Activated CD4-positive, alpha-beta T cell treated with anti-CD3 and anti-CD28 coated beads, Interleukin-2, Interleukin-4, amounts not matched to agents 100 ng/mL and 50 ng/mL, durations not matched to agents 16 hours and 8 hours (primary cell): ENCODE results near the gene VGLL3.
"Not testable (repeated sequence)": the region's sequence is repeated elsewhere in the genome, so short reads cannot be mapped to it uniquely, and the experiment has no call there.

Source experiments
- DNase-seq: peaks from one replicate; pipeline ENCODE4 v3.0.0-alpha.2; 2020; ENCODE audit warnings: low spot score

Gene VGLL3

DNA sequence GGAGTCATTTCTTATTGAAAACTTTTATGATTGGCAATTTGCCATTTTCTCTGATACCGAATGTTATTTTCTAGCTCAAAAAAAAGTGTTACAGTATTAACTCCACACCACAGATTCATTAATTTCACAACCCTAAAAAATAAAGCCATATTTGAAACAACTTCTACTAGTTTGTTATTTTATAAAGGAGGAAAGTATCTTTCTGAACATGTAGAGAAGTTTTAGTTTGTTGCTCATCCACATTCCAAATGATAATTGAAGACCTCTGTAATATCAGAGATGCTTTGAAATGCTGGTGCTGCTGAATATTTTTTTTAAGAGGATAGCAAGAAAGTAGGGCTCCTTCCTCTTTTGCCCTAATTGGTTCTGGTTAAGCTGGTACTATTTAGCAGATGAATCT is 1.9 kb downstream of the VGLL3 start:
- DNase-seq: no peak

DNA sequence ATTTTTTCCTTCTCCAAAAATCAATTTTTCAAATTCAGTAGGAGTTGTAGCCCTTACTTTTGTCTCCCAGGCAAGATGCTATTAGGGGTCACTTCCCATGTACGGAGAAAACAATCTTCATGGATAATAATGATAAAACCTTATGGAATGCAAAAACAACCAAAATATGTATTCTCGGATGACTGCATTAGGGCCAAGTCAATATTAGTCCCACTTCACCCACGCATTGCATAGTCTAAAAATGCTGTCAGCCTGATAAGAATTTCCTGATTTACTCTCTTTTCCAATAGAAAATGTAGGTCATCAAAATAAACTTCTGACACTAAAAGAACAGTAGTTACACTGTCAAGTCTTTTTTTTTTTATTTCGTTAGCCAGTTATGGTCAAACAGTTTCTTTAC is 2.7 kb downstream of the VGLL3 start:
- no peak for DNase-seq

DNA sequence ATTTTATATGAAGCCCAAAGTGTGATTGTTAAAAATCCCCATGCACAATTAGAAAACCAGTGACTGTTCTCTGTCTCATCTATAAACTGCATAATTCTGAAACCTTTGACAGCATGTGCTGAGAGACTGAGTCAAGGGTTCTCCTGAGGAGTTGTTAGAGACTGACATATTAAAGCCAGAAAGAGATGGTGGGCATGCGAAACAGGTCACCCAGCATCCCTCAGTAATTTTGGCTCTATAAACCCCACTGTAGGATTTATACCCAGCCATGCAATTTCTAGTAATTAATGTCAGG is 3.6 kb downstream of the VGLL3 start:
- DNase-seq: no peak

DNA sequence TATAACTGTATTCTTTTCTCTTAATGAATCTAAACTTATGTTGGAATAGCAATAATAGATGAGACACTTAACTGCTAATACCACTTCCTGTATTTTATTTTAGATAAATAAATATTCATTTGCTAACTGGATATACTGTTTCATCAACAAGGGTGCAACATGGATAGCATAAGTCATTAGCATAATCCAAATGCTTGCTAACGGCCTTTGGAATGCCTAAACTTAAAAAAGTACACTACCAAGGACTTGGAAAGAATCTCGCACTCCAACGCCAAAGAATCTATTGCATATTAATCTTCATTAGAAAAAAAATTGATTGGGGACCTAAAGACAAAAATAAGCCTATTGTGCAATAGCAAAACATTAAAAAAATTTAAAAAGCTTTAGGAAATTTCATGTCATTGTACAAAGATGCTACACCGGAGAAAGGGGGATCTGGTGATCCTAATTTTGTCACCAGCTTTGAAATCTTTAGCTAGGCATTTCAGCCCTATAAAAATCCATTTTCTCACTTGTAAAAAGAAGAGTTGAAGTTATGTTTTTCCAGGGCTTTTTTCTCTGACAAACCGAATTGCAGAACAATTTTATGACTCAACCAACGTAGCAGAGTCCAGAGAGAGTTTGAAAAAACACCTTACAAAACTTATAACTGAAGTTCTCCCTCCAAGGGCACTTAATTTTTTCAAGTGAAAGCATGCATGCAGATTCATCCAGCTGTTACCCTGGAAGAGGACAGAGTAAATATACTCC is 4.1 kb downstream of the VGLL3 start:
- no peak for DNase-seq

GRCh38 chr3:86985181-86985826 is 5.6 kb downstream of the VGLL3 start:
- DNase-seq: no peak

DNA sequence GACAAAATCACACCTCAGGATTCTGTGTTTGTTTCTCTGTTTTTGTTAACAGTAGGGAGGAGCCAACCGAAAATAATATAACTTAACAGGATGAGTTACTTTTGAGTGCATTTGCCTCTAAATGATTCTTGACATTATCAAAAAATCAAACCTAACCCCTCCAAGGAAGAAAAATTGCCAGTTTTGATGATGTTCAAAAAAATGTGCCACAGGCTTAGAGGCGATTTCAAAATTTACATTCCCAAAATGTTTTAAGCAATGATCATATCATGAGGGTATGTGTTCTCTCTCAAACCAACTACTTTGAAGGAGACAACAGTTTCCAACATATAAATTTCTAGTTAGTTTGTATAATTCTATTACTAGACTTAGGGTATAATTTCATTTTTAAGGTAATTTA is 6.7 kb downstream of the VGLL3 start:
- DNase-seq: no peak

DNA sequence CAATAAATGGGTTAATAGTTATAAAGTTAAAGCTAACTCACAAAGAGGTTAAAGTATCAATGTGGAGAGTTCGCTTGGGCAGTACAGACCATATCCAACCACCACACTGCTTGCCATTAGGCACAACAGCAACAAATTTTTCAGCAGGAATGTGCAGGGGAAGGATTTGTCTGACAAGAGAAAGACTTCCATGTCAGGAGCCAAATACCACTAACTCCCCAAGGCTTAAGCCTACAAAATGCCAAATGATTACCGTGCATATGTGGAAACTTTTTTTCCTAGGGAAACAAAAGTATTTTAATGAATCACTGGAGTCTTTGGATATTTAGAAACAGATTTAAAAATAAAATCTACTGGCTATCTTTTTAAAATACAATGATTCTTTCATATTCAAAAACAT is 8.1 kb downstream of the VGLL3 start:
- no peak for DNase-seq

DNA sequence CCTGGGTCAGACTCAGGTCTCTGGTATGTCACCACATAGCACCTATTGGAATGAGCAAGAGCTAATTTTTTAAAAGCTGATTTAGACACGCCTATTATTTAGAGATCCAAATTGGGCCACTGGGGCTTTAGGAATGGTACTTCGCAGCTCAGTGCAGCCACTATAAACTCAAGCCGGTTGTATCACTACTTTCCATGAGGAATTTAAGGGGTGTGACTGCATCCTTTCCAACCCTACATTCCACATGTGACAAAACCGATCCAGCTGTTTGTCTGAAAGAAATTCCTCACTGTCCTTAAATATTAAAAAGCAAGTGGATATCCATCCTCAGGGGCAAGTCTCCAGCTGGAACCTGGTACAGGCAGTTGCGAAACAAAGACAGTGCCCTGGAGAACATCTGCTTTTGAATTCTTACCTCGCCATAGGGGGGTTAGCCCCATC is 12.8 kb downstream of the VGLL3 start:
- DNase-seq: no peak

DNA sequence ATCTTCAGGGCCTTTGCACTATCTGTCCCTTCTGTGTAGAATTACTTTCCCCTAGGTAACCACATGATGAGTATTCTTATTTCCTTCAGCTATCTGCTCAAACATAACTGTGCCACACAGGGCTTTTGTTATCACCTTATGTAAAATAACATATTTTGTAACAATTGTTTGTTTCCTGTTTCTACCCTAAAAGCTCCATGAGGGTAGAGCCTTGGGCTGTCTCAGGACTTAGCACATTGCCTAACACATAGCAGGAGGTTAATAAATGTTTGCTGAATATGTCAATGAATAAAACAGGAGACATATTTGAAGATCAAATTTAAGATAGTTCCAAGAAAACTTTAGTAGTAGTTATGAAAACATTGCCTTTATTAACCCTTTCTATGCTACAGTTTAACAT is 14.7 kb downstream of the VGLL3 start:
- no peak for DNase-seq

- not testable (repeated sequence) for DNase-seq
Observed at GRCh38 chr3:86974177-86974576, 16.8 kb downstream of the VGLL3 start.

GRCh38 chr3:86973440-86973839 is 17.5 kb downstream of the VGLL3 start:
- no peak for DNase-seq

DNA sequence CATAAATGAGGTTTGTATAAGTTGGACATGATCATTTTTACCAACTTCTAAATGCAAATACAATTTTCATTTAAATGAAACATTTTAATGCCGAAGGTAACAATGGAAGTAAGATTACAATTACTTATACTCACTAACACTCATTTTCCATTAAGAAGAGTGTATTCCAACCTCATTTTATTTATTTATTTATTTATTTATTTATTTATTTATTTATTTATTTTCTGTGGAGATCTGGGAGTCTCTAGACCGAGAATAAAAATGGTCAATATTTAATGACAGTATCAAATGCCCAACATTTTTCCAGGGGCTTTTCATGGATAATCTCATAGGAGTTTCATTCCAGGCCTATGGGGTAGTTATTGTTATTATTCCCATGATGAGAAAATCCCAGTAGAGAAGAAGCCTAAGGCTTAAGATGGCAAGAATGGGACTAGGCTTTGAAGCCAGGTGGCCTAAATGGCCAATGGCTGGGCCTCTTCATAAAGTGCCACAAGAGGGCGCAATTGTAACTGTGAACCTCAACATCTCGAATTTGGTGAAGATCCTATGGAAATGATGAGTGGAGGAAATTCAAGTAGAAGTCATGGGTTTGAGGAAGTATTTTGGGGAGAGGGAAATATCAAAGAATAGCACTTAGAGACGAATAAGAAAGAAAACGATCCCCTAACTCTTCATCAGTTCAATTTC is 21.3 kb downstream of the VGLL3 start:
- DNase-seq: peak; percentile 41

GRCh38 chr3:86968244-86968932 is 22.6 kb downstream of the VGLL3 start:
- no peak for DNase-seq

DNA sequence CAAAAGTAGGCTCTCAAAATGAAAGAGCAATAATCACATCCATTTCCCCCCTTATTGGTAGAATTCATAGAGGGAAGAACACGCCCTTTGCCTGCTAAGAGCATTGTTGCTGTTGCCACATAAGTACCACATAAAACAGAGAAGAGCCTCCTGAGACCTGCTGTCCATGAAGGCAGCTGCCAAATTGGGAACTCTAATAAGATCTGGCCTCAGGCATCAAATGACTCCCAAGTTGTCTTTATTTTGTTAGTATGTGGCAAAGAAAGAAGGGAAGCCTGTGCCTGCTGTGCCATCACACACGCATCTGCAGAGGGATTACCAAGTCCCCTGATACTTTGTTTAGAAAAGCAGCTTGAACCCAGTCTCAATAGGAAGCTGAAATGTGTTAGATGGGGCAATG is 23.9 kb downstream of the VGLL3 start:
- no peak for DNase-seq

- no peak for DNase-seq
Observed at GRCh38 chr3:86965166-86965565, 25.8 kb downstream of the VGLL3 start.

- DNase-seq: no peak
Observed at GRCh38 chr3:86963611-86964010, 27.3 kb downstream of the VGLL3 start.

DNA sequence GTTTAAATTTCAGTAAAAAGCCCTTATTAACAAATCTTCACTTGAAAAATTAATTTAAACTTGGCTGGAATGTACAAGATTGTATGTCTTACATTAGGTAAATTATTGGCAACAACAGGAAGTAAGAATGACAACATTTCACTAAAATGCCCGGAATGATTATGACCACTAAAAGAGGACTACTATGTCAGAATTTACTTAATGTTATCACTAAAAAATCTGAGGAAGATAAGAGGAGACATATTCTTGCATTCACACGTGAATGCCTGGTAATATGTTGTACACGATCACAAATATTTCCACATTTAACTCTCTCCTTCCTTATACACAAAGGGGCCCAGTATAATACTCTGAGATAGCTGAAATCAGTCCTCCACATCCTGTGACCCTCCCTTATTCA is 29.7 kb downstream of the VGLL3 start:
- no peak for DNase-seq

DNA sequence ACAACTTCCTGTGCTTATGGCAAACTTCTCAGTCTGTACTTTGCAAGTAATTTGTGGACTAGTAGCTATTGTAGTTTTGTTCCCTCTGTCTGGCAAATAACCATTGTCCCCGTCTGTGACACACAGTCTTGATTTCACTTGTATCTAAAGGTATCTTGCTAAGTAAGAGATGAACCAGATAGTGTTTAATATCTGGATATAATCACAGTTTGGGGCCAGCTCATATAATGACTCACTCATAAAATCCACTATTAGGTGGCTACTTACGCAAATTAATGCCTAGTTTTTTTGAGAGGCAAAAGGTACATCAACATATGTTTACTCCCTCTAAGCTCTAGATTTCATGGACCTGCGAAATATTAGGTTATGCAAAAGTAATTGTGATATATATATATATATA is 30.4 kb downstream of the VGLL3 start:
- DNase-seq: no peak

GRCh38 chr3:86958534-86958933 is 32.4 kb downstream of the VGLL3 start:
- no peak for DNase-seq

DNA sequence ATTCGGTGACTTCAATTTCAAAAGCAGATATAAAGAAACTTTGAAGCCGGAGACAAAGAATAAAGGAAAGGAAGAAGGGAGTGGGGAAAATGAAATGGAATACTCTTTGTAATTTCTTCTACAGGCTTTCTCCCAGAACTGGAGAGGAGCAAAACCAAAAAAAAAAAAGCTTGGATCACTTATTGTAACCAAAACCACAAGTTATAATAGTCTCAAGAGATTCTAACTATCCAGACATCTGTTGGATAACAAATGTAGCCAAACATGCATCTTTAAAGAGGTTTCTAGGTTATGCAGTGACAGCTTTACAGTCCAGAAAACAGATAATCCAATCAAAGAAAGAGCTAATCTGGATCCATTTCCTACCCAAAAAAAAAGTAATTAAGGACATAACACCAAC is 36.2 kb downstream of the VGLL3 start:
- no peak for DNase-seq

GRCh38 chr3:86954226-86954625 is 36.7 kb downstream of the VGLL3 start:
- DNase-seq: no peak

DNA sequence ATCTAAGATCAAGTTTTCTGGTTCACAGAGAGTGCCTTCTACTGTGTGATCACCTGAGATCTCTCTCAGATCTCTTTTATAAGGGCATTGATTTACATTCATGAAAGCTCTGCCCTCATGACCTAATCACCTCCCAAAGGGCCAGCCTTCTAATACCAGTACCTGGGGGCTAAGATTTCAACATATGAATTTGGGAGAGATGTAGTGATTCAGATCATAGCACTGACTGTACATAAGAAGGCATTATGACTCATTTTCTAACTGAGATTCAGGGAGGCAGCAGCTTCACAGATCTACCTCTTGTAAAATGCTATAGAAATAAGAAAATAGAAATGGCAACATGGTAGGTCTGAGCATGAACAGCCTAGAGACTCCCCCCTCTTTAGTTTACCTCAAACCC is 39.6 kb downstream of the VGLL3 start:
- no peak for DNase-seq

DNA sequence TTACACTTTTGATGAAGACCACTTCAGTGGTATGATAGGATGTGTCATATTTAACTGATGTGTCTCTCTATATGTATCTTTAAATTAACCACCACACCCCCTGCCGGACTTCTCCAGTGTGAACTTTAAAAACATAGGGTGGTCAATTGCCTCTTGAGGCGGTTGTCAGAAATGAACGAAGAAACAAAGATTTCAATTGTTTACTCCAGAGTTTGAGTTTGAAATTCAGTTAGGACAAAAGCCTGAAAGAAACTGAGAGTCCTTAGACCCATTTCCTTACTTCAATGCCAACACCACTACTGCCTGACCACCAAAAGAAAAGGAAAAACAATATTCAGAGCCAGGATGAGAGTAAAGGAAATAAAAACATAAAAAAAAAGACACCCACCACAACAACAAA is 40.2 kb downstream of the VGLL3 start:
- DNase-seq: no peak
